Spleen (tissue), 11 donors: Measurements from ENCODE around the gene ZNF598. TPM values are rescaled to one million over a fixed set of nuclear protein-coding genes. Genes with fewer than 3 reads are reported as not detected.
A peak's percentile ranks its signal among the peaks of the same experiment; 100 is the strongest.

Experiments used
- DNase-seq: peaks from one replicate; pipeline ENCODE4 v3.0.0-alpha.2; 2020
- H3K27ac ChIP-seq, 8 donors: fragments of 200-600 bp; sonication (generic) in 7 of 8; 1 replicate in 4 of 8; 2 replicates in 4 of 8; pipeline versions ENCODE4 v1.5.0 to v1.8.0; 2016 to 2021; ENCODE audit warnings: inconsistent platforms in 4 of 8, mild to moderate bottlenecking in 4 of 8, moderate library complexity in 1 of 8
- H3K27me3 ChIP-seq, 7 donors: fragments of 200-600 bp; sonication (generic) in 6 of 7; replicated peaks in 1 of 7; 1 replicate in 4 of 7; 2 replicates in 3 of 7; pipeline versions ENCODE4 v1.5.0 to v1.8.0; 2016 to 2021; ENCODE audit warnings: inconsistent platforms in 3 of 7, mild to moderate bottlenecking in 1 of 7
- H3K36me3 ChIP-seq, 6 donors: fragments of 200-600 bp; sonication (generic) in 5 of 6; 1 replicate in 4 of 6; 2 replicates in 2 of 6; pipeline versions ENCODE4 v1.5.0 to v1.8.0; 2016 to 2021; ENCODE audit warnings: inconsistent platforms in 2 of 6
- H3K4me1 ChIP-seq, 6 donors: fragments of 200-600 bp; sonication (generic) in 5 of 6; 1 replicate in 3 of 6; 2 replicates in 3 of 6; pipeline versions ENCODE4 v1.5.0 to v1.8.0; 2016 to 2021; ENCODE audit warnings: inconsistent platforms in 3 of 6
- H3K4me3 ChIP-seq, 8 donors: fragments of 200-600 bp; sonication (generic) in 7 of 8; 1 replicate in 4 of 8; 2 replicates in 4 of 8; pipeline versions ENCODE4 v1.5.0 to v1.8.0; 2016 to 2021; ENCODE audit warnings: inconsistent platforms in 4 of 8, mild to moderate bottlenecking in 4 of 8, moderate library complexity in 2 of 8
- H3K9me3 ChIP-seq, 8 donors: fragments of 200-600 bp; sonication (generic) in 7 of 8; 1 replicate in 4 of 8; 2 replicates in 4 of 8; pipeline versions ENCODE4 v1.5.0 to v1.8.0; 2016 to 2021; ENCODE audit warnings: inconsistent platforms in 4 of 8
- POLR2A ChIP-seq, 3 donors: fragments of 450-650 bp; IDR thresholded peaks; one replicate each; pipeline ENCODE4 v1.5.1; 2017; ENCODE audit warnings: antibody characterized with exemption in 3 of 3, mild to moderate bottlenecking in 1 of 3
- POLR2AphosphoS5 ChIP-seq, 3 donors: sonication (generic); formaldehyde crosslinking; IDR thresholded peaks; one replicate each; pipeline ENCODE4 v1.5.1; 2017; ENCODE audit warnings: antibody characterized with exemption in 3 of 3
- WGBS, 5 donors: extraction: QIAGEN DNeasy Blood & Tissue Kit in 3 of 5; methylation state at CpG; one replicate each; pipeline versions ENCODE4 v1.1.5 to v1.1.7; 2013 to 2018; 5-methylcytosine and 5-hydroxymethylcytosine counted together
- intact Hi-C: fragments of 100-400 bp; cut with DNase I; formaldehyde crosslinking; loops from one replicate; pipeline ENCODE4 v1.15.0; 2023; ENCODE audit warnings: low total_unique reads
- polyA plus RNA-seq, 3 donors: library from polyadenylated mRNA; stranded (reverse); fragments of 200-250 nt; gene quantifications; one replicate each; pipeline ENCODE4 v1.2.1, GENCODE V29; 2013
- total RNA-seq, 7 donors: library from RNA; depleted of rRNA in 3 of 7; stranded (reverse); fragments of >200 nt in 3 of 7; fragmentation: NEBNext Ultra II Directional in 4 of 7; extraction: Animal tissue kit (Norgen Biotek cat#: 25700) in 4 of 7; gene quantifications; one replicate each; pipeline versions ENCODE4 v1.1.0 to v1.2.1, GENCODE V29; 2016 to 2021
- TF ChIP-seq, protein P1 (sequence below), 11 experiments: fragments of 200-600 bp in 7 of 11; fragments of 450-650 bp in 4 of 11; sonication (generic) in 4 of 11; IDR thresholded peaks in 8 of 11; conservative IDR thresholded peaks in 3 of 11; 1 replicate in 7 of 11; 2 replicates in 4 of 11; pipeline versions ENCODE4 v1.4.0 to v1.8.0; 2016 to 2021; ENCODE audit warnings: antibody characterized with exemption in 11 of 11, inconsistent platforms in 4 of 11, mild to moderate bottlenecking in 1 of 11
- donor health status: healthy with polysubstance abuse.
- donor health status: DM: no; HTN: no; CAD: no; lungs with moderate emphysema.
- donor health status: DM: no; HTN: no; CAD: no.
- donor health status: Bipolar disorder and iron deficiency.
- donor health status: healthy.
- donor health status: DM: no; HTN: no; CAD: no.
- donor health status: DM: yes; HTN: yes; CAD: no.

The ZNF598 gene
- total and polyA plus RNA-seq, 10 donors, result 21.8 to 56.2 (median 42.0) TPM

DNA sequence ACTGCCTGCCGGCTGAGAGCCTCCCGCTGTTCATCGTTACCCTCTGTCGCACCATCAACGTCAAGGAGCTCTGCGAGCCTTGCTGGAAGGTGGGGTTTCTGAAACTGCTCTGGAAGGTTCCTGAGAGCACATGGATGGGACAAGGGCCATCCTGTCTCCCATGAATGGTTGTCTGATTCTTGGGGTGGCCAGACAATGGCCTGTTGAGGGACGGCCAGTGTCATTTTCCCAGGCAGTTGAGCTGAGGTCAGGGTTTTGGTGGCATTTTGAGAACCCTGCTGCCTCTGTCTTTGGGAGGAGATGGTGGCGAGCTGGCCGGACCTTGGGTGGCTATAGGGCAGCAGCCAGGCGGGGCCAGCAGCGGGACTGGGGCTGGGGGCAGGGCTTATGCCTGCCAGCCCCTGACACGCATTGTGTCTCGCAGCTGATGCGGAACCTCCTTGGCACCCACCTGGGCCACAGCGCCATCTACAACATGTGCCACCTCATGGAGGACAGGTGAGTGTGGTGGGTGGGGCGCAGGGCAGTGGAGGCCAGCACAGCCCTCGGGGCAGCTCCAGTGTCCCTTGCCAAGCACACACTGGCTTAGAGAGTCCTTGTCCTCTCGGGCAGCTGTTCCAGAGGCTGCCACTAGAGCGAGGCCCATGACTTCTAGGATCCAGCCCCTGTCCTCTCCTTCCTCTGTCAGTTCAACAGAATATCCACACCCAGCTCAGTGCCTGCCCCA is 47.2 kb upstream of the ZNF598 start:
- no peak for DNase-seq
- intact Hi-C loops, result no loop called here

DNA sequence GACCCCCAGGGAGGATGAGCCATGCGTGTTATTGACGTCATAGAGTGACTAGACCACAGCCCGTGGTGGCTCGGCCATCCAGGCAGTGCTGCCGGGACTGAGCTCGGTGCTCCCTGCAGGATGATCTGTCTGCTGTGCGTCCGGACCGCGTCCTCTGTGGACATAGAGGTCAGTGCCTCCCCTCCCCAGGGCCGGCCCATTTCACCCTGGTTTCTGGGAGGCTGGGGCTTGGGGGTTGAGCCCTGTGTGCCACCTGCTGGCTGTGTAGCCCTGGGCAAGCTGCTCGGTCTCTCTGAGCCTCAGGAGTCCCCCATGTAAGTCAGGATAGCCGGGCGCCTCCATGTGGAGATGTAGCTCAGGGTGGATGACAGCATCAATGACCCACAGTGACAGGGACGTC is 46.5 kb upstream of the ZNF598 start:
- no peak for TF ChIP-seq POLR2A (IDR thresholded peaks at IDR 0.05)
- peak in 1 of 3 donors; percentile 6 for TF ChIP-seq POLR2AphosphoS5 (IDR thresholded peaks at IDR 0.05)
- TF ChIP-seq, protein P1, sequence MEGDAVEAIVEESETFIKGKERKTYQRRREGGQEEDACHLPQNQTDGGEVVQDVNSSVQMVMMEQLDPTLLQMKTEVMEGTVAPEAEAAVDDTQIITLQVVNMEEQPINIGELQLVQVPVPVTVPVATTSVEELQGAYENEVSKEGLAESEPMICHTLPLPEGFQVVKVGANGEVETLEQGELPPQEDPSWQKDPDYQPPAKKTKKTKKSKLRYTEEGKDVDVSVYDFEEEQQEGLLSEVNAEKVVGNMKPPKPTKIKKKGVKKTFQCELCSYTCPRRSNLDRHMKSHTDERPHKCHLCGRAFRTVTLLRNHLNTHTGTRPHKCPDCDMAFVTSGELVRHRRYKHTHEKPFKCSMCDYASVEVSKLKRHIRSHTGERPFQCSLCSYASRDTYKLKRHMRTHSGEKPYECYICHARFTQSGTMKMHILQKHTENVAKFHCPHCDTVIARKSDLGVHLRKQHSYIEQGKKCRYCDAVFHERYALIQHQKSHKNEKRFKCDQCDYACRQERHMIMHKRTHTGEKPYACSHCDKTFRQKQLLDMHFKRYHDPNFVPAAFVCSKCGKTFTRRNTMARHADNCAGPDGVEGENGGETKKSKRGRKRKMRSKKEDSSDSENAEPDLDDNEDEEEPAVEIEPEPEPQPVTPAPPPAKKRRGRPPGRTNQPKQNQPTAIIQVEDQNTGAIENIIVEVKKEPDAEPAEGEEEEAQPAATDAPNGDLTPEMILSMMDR (IDR thresholded peaks at IDR 0.05 in 8 of 11, conservative IDR thresholded peaks at IDR 0.05 in 3 of 11), result peak in 3 of 11 experiments; percentile 15 to 45 (median 33)
- no peak for DNase-seq
- intact Hi-C loops, result no loop called here
- Histone ChIP-seq H3K27ac (no peak overlapping the region), H3K27me3 (no peaks in the 10 kb centered on the region), H3K36me3 (peaks cover 0 to 100% (median 79%) of the 10 kb centered on the region in 6 donors), H3K9me3 (no peaks in the 10 kb centered on the region), H3K4me3 (no peak overlapping the region), H3K4me1 (peaks cover 0 to 7% (median 0%) of the 10 kb centered on the region in 6 donors)
- WGBS, 5 donors, result 65 to 81% (median 78%) methylated on average over 8 to 15 of the region's 15 CpGs

More for the DNA sequence above, 47.2 kb upstream of the ZNF598 start:
- H3K4me3 ChIP-seq, result no peak overlapping the region
- H3K27me3 ChIP-seq, result no peaks in the 10 kb centered on the region
- TF ChIP-seq, protein P1 (IDR thresholded peaks at IDR 0.05 in 8 of 11, conservative IDR thresholded peaks at IDR 0.05 in 3 of 11), result peak in 2 of 11 experiments; percentile 12 to 20
- TF ChIP-seq POLR2AphosphoS5 (IDR thresholded peaks at IDR 0.05), result peak in 1 of 3 donors; percentile 7
- no peak for TF ChIP-seq POLR2A (IDR thresholded peaks at IDR 0.05)
- H3K27ac ChIP-seq, result no peak overlapping the region
- peaks cover 0 to 100% (median 80%) of the 10 kb centered on the region in 6 donors for H3K36me3 ChIP-seq
- no peaks in the 10 kb centered on the region for H3K9me3 ChIP-seq
- peaks cover 0 to 7% (median 0%) of the 10 kb centered on the region in 6 donors for H3K4me1 ChIP-seq
- 90 to 96% (median 93%) methylated on average over 13 to 19 of the region's 19 CpGs for WGBS, 5 donors

DNA sequence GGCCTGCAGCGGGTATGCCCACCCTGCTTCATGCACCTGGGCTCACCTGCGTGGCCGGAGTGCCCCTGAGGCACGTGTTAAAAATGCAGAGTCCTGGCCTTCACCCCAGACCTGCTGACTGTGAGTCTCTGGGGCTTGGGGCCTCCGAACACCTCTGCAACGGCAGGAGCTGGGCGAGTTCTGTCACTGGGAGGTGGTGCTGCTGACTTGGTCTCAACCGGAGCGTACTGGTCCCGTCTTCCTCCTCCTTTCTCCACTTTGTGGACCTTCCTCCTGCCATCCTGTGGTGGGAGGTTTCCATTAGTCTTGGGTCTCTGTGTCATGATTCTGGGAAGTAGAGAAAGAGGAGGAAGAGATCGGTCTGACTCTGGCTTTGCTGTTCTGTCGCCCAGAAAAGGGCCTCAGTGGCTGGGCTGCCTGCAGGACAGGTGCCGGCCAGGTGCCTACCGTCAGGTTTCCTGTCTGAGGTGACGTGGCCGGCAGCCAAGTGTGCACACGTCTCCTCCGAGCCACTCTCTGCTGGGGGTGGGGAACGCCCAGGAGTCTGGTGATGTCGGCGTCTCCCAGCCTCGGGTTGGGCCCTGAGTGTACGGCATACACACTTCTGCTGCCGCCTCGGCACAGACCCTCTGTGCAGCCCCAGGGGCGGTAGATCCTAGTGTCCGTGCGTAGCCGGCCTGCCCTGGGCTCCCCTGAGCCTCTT is 45.1 kb upstream of the ZNF598 start:
- H3K9me3 ChIP-seq, result no peaks in the 10 kb centered on the region
- H3K4me1 ChIP-seq, result peaks cover 0 to 12% (median 0%) of the 10 kb centered on the region in 6 donors
- DNase-seq, result no peak
- WGBS, 5 donors, result 90 to 95% (median 95%) methylated on average over 15 to 29 of the region's 29 CpGs
- H3K27me3 ChIP-seq, result no peaks in the 10 kb centered on the region
- no peak for TF ChIP-seq POLR2A (IDR thresholded peaks at IDR 0.05)
- TF ChIP-seq, protein P1 (IDR thresholded peaks at IDR 0.05 in 8 of 11, conservative IDR thresholded peaks at IDR 0.05 in 3 of 11), result no peak
- no peak for TF ChIP-seq POLR2AphosphoS5 (IDR thresholded peaks at IDR 0.05)
- no peak overlapping the region for H3K27ac ChIP-seq
- no peak overlapping the region for H3K4me3 ChIP-seq
- intact Hi-C loops, result no loop called here
- peaks cover 0 to 100% (median 74%) of the 10 kb centered on the region in 6 donors for H3K36me3 ChIP-seq

DNA sequence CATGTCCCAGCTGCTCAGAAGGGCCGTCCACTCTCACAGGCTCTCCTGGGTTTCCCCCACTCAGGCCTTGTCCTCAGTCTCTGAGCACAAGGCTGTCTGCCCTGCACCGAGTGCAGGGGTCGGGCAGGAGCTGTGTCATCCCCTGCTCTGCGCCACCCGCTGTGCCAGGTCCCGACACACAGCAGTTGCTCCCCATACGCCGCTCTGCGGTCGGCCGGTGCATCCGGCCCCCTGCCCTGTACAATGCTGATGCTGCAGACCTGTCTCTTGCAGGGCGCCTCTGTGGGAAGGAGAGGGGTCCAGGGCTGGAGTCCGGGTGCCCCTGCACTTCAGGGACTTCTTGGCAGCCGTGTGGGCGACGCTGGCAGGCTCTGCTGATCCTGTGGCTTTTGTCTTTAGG is 44.3 kb upstream of the ZNF598 start:
- DNase-seq, result no peak
- H3K36me3 ChIP-seq, result peaks cover 0 to 92% (median 71%) of the 10 kb centered on the region in 6 donors

More for the DNA sequence above, 44.3 kb upstream of the ZNF598 start:
- Histone ChIP-seq H3K4me1 (peaks cover 3 to 20% (median 6%) of the 10 kb centered on the region in 6 donors), H3K9me3 (no peaks in the 10 kb centered on the region), H3K27me3 (no peaks in the 10 kb centered on the region), H3K27ac (no peak overlapping the region), H3K4me3 (no peak overlapping the region)
- WGBS, 5 donors, result 92 to 98% (median 94%) methylated on average over 17 of the region's 17 CpGs
- intact Hi-C loops, result no loop called here
- no peak for TF ChIP-seq POLR2A (IDR thresholded peaks at IDR 0.05)
- TF ChIP-seq POLR2AphosphoS5 (IDR thresholded peaks at IDR 0.05), result no peak
- TF ChIP-seq, protein P1 (IDR thresholded peaks at IDR 0.05 in 8 of 11, conservative IDR thresholded peaks at IDR 0.05 in 3 of 11), result no peak
